Duodenal mucosa (tissue), 2 donors: Measurements from ENCODE around the gene PHACTR1.

Source experiments
- H3K27ac ChIP-seq: one replicate; pipeline ENCODE4 v1.7.0; 2013; ENCODE audit warnings: low read depth, low read length
- H3K27me3 ChIP-seq, 2 donors: one replicate each; pipeline ENCODE4 v1.7.0; 2013; ENCODE audit warnings: low read length in 2 of 2, control low read depth in 1 of 2; ENCODE audit not compliant: insufficient read depth in 2 of 2, control insufficient read depth in 1 of 2
- H3K36me3 ChIP-seq, 2 donors: one replicate each; pipeline ENCODE4 v1.7.0; 2013; ENCODE audit warnings: low read length in 2 of 2, control low read depth in 1 of 2; ENCODE audit not compliant: insufficient read depth in 2 of 2, control insufficient read depth in 1 of 2
- H3K4me1 ChIP-seq, 2 donors: one replicate each; pipeline ENCODE4 v1.7.0; 2013; ENCODE audit warnings: low read length in 2 of 2, control low read depth in 1 of 2; ENCODE audit not compliant: insufficient read depth in 2 of 2, control insufficient read depth in 1 of 2
- H3K4me3 ChIP-seq, 2 donors: one replicate each; pipeline ENCODE4 v1.7.0; 2013; ENCODE audit warnings: low read length in 2 of 2, low read depth in 1 of 2
- H3K9ac ChIP-seq, 2 donors: one replicate each; pipeline ENCODE4 v1.7.0; 2013; ENCODE audit warnings: low read length in 2 of 2, low read depth in 1 of 2
- H3K9me3 ChIP-seq, 2 donors: one replicate each; pipeline ENCODE4 v1.7.0; 2013; ENCODE audit warnings: low read length in 2 of 2, control low read depth in 1 of 2; ENCODE audit not compliant: control insufficient read depth in 1 of 2

Gene PHACTR1

DNA sequence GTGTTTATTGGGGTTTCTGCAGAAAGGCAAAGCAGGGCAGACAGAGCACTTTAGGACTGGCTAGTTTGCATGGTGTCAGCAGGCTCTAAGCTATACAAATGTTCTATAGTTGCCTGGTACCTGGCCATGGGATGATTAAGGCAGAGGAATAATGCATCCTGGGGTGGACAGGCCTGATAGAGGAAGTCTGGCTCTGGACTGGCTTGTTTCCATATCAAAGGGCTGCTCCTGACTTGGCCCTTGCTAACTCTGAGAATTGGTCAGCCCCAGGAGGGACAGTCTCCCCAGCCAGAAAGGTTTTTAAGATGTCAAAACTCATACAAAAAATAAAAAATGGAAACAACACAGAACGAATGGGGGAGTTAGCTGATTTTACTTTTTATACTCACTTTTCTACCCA is 474.9 kb downstream of the PHACTR1 start:
- H3K9ac ChIP-seq = no peak overlapping the region
- H3K36me3 ChIP-seq = no peaks in the 10 kb centered on the region
- no peaks in the 10 kb centered on the region for H3K9me3 ChIP-seq
- no peak overlapping the region for H3K4me3 ChIP-seq
- H3K27me3 ChIP-seq = no peaks in the 10 kb centered on the region
- H3K27ac ChIP-seq = no peak overlapping the region
- H3K4me1 ChIP-seq = no peaks in the 10 kb centered on the region

DNA sequence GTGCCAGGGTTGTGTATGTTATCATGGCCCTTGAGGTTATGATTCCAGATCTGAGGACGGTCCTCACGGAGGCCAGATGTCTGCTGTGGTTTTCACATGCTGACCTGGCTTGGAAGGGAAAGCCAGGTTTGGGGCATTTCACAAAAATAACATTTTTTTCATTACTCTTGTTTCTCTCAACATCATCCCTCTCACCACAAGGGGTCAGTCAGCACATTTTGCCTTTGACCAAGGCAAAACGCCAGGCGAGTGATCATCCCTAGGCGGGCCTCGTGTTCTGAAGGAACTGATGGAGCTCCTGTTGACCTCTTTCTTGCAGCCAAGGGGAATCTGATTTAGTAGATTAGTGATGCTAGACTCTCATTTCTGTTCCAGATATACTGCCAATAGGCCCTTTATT is 478.3 kb downstream of the PHACTR1 start:
- Histone ChIP-seq H3K9ac (no peak overlapping the region), H3K9me3 (no peaks in the 10 kb centered on the region), H3K36me3 (no peaks in the 10 kb centered on the region), H3K4me1 (no peaks in the 10 kb centered on the region), H3K27me3 (no peaks in the 10 kb centered on the region), H3K27ac (no peak overlapping the region), H3K4me3 (no peak overlapping the region)

DNA sequence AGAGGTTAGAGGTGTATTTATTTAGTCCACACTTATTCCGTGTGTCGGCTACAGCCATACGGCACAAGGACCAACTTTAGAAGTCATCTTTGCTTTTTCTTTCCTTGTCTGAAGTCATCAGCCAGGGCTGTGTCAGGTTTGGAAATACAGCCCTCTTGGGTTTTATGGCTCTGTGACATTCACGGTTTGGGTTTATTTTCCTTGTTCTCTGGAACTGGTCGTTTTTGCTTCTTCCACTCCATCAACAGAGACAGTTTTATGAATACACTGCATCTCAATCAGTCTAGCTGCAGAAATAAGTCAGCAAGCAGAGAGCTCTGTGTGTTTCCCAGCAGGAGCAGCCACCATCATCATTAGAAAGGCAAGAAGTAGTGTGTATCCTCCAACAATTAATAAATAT is 479.2 kb downstream of the PHACTR1 start:
- H3K36me3 ChIP-seq = no peaks in the 10 kb centered on the region
- H3K27ac ChIP-seq = no peak overlapping the region
- no peak overlapping the region for H3K9ac ChIP-seq
- no peaks in the 10 kb centered on the region for H3K4me1 ChIP-seq
- H3K9me3 ChIP-seq = no peaks in the 10 kb centered on the region
- no peaks in the 10 kb centered on the region for H3K27me3 ChIP-seq
- no peak overlapping the region for H3K4me3 ChIP-seq

DNA sequence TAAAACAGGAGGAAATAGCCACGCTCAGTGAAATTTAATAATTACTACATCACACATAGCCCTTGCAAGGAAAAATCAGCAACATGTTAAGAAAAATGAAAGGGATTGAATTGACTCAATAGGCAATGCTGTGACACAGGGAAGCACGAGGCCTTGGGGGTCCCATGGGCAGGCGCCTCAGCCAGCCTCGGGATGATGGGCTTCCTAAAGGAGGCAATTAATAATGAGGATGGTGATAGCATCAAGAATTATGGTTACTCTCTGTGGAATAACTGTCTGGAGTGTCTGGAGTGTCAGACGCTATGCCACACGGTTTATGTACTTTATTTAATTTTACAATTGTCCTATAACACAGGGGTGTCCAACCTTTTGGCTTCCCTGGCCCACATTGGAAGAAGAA is 481.6 kb downstream of the PHACTR1 start:
- H3K27ac ChIP-seq = no peak overlapping the region
- H3K4me3 ChIP-seq = no peak overlapping the region
- H3K36me3 ChIP-seq = no peaks in the 10 kb centered on the region
- no peak overlapping the region for H3K9ac ChIP-seq
- H3K27me3 ChIP-seq = no peaks in the 10 kb centered on the region
- no peaks in the 10 kb centered on the region for H3K4me1 ChIP-seq
- H3K9me3 ChIP-seq = no peaks in the 10 kb centered on the region

DNA sequence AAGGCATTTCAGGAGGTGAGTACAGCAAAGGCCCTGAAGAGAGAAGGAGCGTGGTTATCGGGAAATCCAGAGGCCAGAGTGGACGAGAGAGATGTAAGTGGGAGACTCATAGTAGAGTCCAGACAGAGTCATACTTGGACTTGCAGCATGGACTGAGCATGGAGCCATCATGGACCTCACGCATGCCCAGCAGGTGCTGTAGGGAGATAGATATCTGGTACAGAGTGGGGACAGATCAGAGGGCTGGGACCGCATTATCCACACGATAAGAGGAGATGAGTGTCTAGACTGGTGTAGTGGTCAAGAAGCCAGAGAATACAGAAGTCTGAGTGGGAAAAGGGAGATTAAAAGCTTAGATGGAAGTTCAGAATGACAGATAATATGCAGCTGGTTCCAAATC is 484.8 kb downstream of the PHACTR1 start:
- Histone ChIP-seq H3K4me1 (no peaks in the 10 kb centered on the region), H3K9ac (no peak overlapping the region), H3K27ac (no peak overlapping the region), H3K27me3 (no peaks in the 10 kb centered on the region), H3K36me3 (no peaks in the 10 kb centered on the region), H3K9me3 (no peaks in the 10 kb centered on the region), H3K4me3 (no peak overlapping the region)

DNA sequence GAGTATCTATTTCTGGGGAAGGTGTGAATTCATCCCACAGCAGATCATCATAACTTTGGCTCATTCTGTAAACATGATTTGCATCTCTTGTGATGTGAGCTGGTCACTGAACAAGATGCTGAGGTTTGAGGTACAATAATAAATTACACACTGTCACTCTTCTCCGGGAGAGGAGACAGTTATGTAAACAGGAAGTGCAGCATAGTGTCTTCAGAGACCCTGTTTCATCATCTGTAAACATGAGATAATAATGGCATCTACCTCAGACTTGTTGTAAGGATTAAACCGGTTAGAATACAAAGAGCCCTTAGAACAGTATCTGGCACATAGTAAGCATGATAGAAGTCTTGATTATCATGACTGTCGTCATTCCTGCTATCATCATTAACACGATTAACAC is 486.6 kb downstream of the PHACTR1 start:
- Histone ChIP-seq H3K9ac (no peak overlapping the region), H3K9me3 (no peaks in the 10 kb centered on the region), H3K4me1 (no peaks in the 10 kb centered on the region), H3K27ac (no peak overlapping the region), H3K4me3 (no peak overlapping the region), H3K36me3 (no peaks in the 10 kb centered on the region), H3K27me3 (no peaks in the 10 kb centered on the region)

DNA sequence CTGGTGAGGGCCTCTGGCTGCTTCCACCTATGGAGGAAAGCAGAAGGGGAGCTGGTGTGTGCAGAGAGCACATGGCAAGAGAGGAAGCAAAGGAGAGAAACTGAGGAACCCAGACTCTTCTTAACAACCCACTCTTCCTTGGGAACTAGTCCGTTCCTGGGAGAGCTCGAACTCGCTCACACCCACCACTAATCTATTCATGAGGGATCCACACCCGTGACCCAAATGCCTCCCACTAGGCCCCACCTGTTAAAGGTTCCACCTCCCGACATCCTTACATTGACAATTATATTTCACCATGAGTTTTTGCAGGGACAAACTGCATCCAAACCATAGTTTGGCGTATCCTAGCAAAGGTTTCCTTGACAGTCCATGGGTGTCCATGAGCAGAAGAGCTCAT is 488.5 kb downstream of the PHACTR1 start:
- H3K4me1 ChIP-seq = no peaks in the 10 kb centered on the region
- no peaks in the 10 kb centered on the region for H3K27me3 ChIP-seq
- no peaks in the 10 kb centered on the region for H3K9me3 ChIP-seq
- no peaks in the 10 kb centered on the region for H3K36me3 ChIP-seq
- no peak overlapping the region for H3K27ac ChIP-seq
- no peak overlapping the region for H3K9ac ChIP-seq
- H3K4me3 ChIP-seq = no peak overlapping the region

DNA sequence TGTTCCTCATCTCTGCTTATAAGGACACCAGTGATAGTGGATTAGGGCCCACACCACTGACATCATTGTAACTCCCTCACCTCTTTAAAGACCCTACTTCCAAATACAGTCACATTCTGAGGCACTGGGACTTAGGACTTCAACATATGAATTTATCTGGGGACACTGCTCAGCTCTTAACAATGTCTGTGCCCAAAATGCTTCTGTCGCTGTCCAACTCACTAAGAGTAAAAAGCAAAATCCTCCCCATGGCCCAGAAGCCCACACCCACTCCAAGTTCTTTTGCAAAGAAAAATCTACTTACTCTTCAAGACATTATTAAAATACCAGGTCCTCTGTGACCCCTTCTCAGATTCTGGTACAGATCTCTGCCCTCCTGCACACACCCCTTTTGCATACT is 495.5 kb downstream of the PHACTR1 start:
- H3K27me3 ChIP-seq = no peaks in the 10 kb centered on the region
- no peaks in the 10 kb centered on the region for H3K36me3 ChIP-seq
- no peak overlapping the region for H3K9ac ChIP-seq

DNA sequence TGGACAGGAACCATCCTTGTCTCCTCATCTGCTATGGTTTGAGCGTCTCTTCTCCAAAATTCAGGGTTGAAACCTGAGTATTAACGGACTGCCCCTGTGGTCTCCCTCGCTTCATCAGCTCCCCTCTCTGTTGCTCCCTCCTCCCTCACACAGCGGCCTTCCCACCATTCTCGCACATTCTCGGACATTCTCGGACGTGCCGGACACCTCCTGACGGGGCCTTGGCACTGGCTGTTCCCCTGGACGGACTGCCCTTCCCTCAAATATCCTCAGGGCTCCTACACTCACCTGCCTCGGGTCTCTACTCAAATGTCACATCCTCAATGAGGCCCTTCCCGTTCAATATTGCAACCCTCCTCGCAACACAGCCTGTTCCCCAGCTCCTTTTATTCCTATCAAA is 496.0 kb downstream of the PHACTR1 start:
- Histone ChIP-seq H3K4me3 (no peak overlapping the region), H3K27me3 (no peaks in the 10 kb centered on the region), H3K9me3 (no peaks in the 10 kb centered on the region), H3K9ac (no peak overlapping the region), H3K27ac (no peak overlapping the region), H3K36me3 (no peaks in the 10 kb centered on the region), H3K4me1 (peaks cover 5 to 14% of the 10 kb centered on the region in 2 donors)

More for the DNA sequence above, 495.5 kb downstream of the PHACTR1 start:
- Histone ChIP-seq H3K4me3 (no peak overlapping the region), H3K4me1 (peaks cover 3 to 10% of the 10 kb centered on the region in 2 donors), H3K27ac (no peak overlapping the region), H3K9me3 (no peaks in the 10 kb centered on the region)

DNA sequence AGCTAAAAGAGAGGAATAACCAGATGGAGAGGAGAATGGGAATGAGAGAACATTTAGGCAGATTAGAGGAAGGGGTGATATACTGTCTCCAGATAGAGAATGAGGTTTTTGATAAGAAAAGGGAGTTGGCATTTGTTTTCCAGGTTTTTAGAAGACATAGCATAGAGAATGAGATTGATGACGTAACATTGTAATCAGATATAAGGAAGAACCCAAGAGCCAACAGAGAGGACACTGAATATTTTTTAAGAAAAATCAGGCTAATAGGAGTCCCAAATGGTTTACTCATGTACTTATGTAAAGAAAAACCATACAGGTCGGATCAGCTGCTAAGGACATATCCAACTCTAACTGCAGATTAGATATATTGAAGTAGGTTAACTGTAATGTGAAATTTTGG is 498.8 kb downstream of the PHACTR1 start:
- Histone ChIP-seq H3K27me3 (no peaks in the 10 kb centered on the region), H3K27ac (no peak overlapping the region), H3K4me1 (peaks cover 5 to 23% of the 10 kb centered on the region in 2 donors), H3K4me3 (no peak overlapping the region), H3K9me3 (no peaks in the 10 kb centered on the region), H3K36me3 (no peaks in the 10 kb centered on the region), H3K9ac (no peak overlapping the region)
